Activated T-helper 1 cell treated with Interleukin-2 at 50 U/mL for 16 hours (primary cell): ENCODE data around the gene MMP25.
"Not testable (repeated sequence)": the region's sequence is repeated elsewhere in the genome, so short reads cannot be mapped to it uniquely, and the experiment has no call there.

Experiments used
- DNase-seq: peaks from one replicate; pipeline ENCODE4 v3.0.0-alpha.2; 2020; ENCODE audit warnings: low read depth

Gene MMP25

GRCh38 chr16:3030222-3031212 lies 15.8 kb upstream of the MMP25 start:
- DNase-seq = no peak

DNA sequence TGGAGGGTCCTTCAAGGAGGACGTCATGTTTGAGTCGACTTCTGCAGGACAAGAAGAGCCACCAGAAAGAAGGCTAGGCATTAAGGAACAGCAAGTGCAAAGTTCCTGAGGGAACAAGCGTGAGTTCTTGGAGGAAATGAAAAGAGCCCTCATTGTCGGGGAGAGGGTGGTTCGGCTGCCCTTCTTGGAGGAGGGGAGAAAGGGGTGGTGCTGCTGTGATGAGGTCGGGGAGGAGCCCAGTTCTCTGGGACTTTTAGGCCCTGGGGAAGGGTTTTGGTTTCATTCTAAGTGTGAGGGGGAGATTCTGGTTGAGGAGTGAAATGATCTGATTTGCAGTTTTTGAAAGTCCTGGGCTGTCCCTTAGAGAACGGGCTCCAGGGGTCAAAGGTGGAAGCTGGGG lies 13.7 kb upstream of the MMP25 start:
- DNase-seq = no peak

DNA sequence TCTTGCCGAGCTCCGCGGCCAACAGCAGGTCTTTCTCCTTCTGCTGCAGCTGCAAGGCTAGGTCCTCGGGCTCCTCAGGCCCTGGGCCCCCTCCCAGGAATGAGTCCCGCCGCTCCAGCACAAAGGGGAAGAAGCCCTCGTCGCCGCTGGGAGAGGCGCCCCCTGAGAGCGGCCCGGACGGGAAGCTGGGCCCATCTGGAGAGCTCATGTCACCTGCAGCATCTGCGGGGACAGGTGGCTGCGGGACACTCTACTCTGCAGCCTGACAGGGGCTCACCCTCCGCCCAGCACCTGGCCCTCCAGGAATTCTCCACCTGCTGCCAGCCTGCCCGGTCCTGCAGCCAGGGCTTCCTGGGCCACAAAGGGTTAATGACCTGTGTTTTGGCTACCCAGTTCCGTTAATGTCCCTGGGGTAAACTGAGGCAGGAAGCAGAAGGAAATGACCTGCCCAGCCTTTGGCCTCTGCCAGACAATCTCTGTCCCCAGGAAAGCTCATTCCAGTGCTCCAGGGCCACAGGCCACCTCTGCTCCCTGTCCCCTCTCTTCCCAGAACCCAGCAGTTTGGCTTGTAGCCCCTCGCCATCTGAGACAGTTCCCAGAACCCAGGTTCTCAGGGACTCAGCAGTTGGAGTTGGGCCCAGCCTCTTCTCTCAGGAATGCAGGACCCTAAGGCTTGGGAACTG lies 10.9 kb upstream of the MMP25 start:
- DNase-seq = no peak

GRCh38 chr16:3035972-3036725 lies 10.2 kb upstream of the MMP25 start:
- DNase-seq = no peak

DNA sequence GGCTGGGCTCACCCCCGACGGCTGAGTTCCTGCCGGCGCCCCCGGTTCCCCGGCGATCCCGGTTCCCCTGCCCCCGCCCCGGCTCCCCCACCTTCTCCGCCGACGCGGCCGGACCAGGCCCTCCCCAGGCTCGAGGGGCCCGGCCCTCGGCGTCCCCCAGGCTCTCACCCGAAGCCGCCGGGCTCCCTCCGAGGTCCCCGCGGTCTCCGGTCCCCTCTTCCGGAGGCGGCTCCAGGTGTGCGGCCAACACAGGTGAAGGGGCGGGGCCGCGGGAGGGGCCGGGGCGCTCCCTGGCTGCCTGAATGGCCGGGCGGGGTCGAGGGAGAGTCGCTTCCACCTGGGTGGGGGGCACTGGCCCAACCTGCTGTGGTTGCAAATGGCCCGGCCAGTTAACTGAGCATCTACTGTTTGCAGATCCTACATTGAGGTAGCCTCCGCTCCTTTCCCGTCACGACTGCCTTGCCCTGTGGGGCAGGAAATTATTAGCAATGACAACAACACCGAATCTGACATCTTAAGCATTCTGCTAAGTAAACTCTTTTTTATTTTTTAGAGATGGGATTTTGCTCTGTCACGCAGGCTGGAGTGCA lies 9.5 kb upstream of the MMP25 start, which contains the start of gene BICDL2:
TSS of gene BICDL2 (minus strand) at position 219 of the 590 bp plus-strand sequence. CDS start 1,448 bp downstream, outside the sequence.
- DNase-seq = no peak

- no peak for DNase-seq
These were observed 8.1 kb upstream of the MMP25 start for GRCh38 chr16:3038256-3038655.

- no peak for DNase-seq
These were observed 7.5 kb upstream of the MMP25 start for GRCh38 chr16:3038896-3039295.

DNA sequence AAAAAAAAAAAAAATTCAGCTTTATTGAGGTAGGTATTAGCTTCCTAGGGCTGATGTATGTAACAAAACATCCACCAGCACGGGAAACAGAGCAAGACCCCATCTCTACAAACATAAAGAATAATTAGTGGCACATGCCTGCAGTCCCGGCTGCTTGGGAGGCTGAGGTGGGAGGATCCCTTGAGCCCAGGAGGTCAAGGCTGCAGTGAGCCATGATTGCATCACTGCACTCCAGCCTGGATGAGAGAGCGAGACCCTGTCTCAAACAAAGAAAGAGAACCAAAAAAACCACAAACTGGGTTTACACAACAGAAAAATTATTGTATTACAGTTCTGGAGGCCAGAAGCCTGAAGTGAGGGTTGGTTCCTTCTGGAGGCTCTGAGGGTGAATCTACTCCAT lies 4.0 kb upstream of the MMP25 start:
- DNase-seq = no peak

DNA sequence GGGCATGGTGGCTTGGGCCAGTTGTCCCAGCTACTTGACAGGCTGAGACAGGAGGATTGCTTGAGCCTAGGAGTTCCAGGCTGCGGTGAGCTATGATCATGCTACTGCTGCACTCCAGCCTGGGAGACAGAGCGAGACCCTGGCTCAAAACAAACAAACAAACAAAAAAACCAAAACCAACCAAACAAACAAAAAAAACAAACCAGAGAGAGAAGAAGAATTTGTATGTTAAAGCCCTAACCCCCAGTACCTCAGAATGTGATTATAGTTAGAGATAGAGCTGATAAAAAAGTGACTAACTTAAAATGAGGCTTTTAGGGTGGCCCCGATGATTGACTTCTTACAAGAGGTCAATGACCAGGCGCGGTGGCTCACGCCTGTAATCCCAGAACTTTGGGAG lies 1.7 kb upstream of the MMP25 start:
- DNase-seq = no peak

DNA sequence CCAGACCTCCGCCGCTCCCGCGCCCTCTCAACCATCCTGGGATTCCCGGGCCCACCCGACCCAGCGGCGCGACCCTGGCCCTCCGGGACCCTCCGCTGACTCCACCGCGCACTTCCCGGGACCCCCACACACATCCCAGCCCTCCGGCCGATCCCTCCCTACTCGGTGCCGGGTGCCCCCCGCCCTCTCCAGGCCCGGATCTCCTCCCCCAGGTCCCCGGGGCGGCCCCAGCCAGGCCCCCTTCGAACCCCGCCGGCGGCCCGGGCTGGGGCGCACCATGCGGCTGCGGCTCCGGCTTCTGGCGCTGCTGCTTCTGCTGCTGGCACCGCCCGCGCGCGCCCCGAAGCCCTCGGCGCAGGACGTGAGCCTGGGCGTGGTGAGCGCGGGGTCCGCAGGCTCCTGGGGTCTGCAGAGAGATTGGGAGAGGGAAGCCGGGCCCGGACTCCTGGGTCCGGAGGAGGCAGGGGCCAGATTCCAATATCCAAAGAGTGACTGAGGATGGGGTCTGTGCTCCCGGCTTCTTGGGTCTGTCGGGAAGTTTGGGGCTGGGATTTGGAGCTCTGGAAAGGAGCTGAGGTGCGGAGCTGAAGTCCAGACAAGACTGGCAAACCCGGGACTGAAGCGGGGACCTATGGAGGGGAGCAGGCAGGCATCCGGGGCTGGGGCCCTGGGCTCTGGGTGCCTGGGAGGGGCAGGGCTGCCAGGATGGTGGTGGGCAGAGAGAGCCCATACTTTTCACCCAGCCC lies 453 bp downstream of the MMP25 start:
- no peak for DNase-seq

DNA sequence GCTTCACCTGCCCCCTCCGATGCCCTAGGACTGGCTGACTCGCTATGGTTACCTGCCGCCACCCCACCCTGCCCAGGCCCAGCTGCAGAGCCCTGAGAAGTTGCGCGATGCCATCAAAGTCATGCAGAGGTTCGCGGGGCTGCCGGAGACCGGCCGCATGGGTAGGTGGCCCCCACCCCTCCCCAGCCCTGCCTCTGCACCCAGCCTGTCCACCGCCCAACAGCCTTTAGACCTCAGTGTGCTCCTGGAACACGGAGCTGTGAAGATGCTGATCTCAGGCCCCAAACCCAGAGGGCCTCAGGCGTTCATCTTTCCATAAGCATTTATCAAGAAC lies 993 bp downstream of the MMP25 start:
- DNase-seq = no peak

DNA sequence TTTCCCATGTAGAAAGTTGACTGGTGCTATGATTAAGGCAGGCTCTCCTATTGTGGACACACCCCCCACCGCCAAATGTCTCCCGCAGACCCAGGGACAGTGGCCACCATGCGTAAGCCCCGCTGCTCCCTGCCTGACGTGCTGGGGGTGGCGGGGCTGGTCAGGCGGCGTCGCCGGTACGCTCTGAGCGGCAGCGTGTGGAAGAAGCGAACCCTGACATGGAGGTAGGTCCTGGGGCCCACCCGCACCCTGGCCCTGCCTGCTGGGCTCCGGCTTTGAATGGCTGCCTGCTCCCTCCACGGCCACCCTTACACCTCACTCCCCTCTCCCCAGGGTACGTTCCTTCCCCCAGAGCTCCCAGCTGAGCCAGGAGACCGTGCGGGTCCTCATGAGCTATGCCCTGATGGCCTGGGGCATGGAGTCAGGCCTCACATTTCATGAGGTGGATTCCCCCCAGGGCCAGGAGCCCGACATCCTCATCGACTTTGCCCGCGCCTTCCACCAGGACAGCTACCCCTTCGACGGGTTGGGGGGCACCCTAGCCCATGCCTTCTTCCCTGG lies 3.6 kb downstream of the MMP25 start:
- DNase-seq = no peak

DNA sequence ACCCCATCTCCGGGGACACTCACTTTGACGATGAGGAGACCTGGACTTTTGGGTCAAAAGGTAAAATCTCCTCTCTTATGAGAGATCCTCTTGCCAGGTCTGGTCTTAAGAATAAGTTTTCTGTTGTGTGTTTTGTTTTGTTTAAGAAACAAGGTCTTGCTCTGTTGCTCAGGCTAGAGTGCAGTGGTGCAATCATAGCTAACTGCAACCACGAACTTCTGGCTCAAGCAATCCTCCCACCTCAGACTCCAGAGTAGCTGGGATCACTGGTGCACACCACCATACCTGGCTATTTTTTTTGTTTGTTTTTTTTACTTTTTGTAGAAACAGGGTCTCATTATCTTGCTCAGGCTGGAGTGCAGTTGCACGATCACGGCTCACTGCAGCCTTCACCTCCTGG lies 4.1 kb downstream of the MMP25 start:
- DNase-seq = no peak

- DNase-seq = no peak
These were observed 4.6 kb downstream of the MMP25 start for GRCh38 chr16:3051009-3051408.

DNA sequence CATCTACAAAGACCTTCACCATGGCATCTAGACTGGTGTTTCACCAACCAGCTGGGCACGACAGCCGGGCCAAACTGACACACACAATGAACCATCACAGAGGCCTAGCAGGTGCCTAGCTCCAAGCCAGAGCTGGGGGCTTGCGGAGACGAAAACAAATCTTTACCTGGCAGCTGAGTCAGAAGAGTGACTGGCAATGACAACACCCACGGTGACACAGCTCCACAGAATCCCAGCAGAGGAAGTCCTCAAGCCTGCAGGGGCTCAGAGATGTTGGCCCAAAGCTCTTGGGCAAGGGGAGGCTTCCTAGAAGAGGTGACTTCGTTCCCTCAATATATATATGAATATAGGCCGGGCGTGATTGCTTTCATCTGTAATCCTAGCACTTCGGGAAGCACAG lies 5.1 kb downstream of the MMP25 start:
- no peak for DNase-seq

DNA sequence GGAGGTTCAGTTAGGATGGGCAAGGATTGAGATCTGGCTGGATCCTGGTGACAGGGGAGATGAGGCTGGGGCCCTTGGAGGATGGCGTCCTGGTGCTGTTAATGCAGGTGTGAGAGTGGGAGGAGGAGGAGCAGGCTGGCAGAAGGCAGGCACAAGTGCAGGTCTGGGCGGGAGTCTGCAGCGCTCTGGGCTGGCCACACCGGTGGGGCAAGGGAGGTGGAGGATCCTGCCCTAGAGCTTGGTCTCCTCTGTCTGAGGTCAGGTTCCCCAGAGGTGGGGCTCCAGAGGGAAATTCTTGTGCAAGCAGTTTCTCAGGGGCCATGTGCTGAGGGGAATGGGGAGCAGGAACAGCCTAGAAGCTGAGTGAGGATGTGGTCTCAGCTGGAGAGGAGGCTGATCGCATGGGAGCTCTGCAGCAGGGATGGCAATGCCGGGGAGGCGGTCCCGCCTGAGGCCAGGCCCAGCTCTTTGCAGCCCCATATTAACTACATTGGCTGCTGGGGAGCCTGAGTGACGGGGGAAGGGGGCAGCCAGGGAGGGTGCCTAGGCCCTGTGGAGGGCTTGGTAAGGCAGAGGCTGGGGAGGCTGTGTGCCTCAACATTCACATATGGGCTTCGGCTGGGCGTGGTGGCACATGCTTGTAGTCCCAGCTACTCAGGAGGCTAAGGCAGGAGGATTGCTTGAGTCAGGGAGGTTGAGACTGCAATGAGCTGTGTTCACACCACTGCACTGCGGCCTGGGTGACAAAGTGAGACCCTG lies 6.4 kb downstream of the MMP25 start:
- not testable (repeated sequence) for DNase-seq

DNA sequence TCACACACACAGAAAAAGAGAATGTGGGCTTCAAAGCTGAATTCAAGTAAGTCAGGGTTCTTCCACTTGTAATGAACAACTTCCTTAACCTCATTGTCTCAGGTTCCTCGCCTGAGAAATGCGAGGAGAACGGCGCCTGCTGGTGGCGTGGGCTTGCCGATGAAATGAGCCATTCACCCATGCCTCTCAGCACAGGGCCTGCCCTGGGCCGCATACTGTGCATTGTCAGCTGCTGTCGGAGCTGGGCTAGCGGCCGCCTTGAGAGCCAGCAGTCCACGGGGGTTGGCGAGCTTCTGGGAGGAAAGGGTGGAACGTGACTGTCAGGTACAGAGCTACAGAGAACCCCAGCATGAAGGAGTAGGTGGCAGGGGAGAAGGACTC lies 7.0 kb downstream of the MMP25 start:
- not testable (repeated sequence) for DNase-seq

- no peak for DNase-seq
These were observed 8.8 kb downstream of the MMP25 start for GRCh38 chr16:3054965-3055733.

- DNase-seq = not testable (repeated sequence)
These were observed 9.4 kb downstream of the MMP25 start for GRCh38 chr16:3055734-3056115.
